Measurements from ENCODE around the gene FOXA2. TPM values are rescaled to one million over a fixed set of nuclear protein-coding genes. Genes with fewer than 3 reads are reported as not detected.

FOXA2 gene
- total and polyA plus RNA-seq, 2 of the 13 experiments (the other 11 are each of a cell fraction or from before 2014, with no cell fraction given) = 8.8 to 12.2 TPM

DNA sequence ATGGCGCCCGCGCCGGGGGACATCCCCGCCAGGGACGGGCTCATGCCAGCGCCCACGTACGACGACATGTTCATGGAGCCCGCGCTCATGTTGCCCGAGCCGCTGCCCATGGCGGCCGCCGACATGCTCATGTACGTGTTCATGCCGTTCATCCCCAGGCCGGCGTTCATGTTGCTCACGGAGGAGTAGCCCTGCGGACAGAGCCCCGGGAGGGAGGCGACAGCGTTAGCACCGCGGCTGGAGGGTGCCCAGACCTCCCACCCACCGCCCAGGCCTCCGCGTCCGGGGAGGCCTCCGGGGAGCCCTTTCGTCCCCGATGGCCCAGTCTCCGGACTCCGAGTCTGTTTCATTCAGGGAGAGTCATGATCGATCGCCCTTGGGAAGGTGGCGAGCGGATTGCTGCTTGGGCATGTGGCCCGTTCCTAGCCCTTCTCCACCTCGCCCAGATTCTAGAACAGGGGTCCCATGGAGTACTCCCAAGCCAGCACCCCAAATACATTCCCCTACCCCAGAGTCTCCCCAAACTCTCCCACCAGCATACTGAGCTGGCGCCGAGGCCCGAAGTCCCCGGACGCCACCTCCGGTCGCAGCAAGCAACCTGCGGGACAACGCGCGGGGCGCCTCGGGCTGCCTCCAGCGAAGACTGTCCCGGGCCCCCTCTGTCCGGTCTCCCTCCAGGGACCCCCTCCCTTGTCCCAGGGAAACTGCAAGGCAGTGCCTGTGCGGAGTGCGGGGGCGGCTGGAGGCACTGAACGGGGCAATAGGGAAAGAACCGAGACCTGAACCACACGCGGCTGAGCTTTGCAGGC is 1.2 kb downstream of the FOXA2 start (continued):
- TF ChIP-seq CSRNP1 (CRISPR knock-in tag; IDR thresholded peaks at IDR 0.05) (no peak; the same call in 1 of the 2 replicates), NFYC (CRISPR knock-in tag; IDR thresholded peaks at IDR 0.05) (no peak), SSRP1 (CRISPR knock-in tag; IDR thresholded peaks at IDR 0.05) (peak; percentile 86; the same call in 1 of the 2 replicates), MTA3 (CRISPR knock-in tag; IDR thresholded peaks at IDR 0.05) (no peak), KLF15 (CRISPR knock-in tag; IDR thresholded peaks at IDR 0.05; ENCODE audit: borderline replicate concordance) (0 out of 2 replicates have a peak, but pooled peaks have one; percentile 50), TRAFD1 (CRISPR knock-in tag; IDR thresholded peaks at IDR 0.05; ENCODE audit: borderline replicate concordance) (no peak), SP2 (CRISPR knock-in tag; IDR thresholded peaks at IDR 0.05) (no peak), HMG20A (CRISPR knock-in tag; IDR thresholded peaks at IDR 0.05; ENCODE audit: borderline replicate concordance) (no peak), HINFP (CRISPR knock-in tag; IDR thresholded peaks at IDR 0.05; ENCODE audit: low read depth) (peak; percentile 56; the same call in 1 of the 2 replicates), ZBTB7B (CRISPR knock-in tag; IDR thresholded peaks at IDR 0.05) (peak; percentile 79), SMARCE1 (IDR thresholded peaks at IDR 0.05; ENCODE audit: borderline replicate concordance) (no peak), THAP9 (CRISPR knock-in tag; IDR thresholded peaks at IDR 0.05; ENCODE audit: borderline replicate concordance) (no peak), NR2F1 (CRISPR knock-in tag; IDR thresholded peaks at IDR 0.05) (0 out of 4 replicates have a peak, but pooled peaks of 1 of the 2 experiments have one; percentile 10), RBM39 (IDR thresholded peaks at IDR 0.05; ENCODE audit: low read depth, low read length, poor library complexity, severe bottlenecking) (no peak), ZNF878 (CRISPR knock-in tag; IDR thresholded peaks at IDR 0.05) (no peak), ZNF451 (CRISPR knock-in tag; IDR thresholded peaks at IDR 0.05) (no peak)
- TF ChIP-seq, protein P1, sequence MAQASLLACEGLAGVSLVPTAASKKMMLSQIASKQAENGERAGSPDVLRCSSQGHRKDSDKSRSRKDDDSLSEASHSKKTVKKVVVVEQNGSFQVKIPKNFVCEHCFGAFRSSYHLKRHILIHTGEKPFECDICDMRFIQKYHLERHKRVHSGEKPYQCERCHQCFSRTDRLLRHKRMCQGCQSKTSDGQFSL (CRISPR knock-in tag; IDR thresholded peaks at IDR 0.05) = no peak
- TF ChIP-seq, protein P2, sequence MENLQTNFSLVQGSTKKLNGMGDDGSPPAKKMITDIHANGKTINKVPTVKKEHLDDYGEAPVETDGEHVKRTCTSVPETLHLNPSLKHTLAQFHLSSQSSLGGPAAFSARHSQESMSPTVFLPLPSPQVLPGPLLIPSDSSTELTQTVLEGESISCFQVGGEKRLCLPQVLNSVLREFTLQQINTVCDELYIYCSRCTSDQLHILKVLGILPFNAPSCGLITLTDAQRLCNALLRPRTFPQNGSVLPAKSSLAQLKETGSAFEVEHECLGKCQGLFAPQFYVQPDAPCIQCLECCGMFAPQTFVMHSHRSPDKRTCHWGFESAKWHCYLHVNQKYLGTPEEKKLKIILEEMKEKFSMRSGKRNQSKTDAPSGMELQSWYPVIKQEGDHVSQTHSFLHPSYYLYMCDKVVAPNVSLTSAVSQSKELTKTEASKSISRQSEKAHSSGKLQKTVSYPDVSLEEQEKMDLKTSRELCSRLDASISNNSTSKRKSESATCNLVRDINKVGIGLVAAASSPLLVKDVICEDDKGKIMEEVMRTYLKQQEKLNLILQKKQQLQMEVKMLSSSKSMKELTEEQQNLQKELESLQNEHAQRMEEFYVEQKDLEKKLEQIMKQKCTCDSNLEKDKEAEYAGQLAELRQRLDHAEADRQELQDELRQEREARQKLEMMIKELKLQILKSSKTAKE (CRISPR knock-in tag; IDR thresholded peaks at IDR 0.05; ENCODE audit: borderline replicate concordance) = no peak
